HepG2 (cell line): ENCODE results near the gene CBX2. TPM values are rescaled to one million over a fixed set of nuclear protein-coding genes. Genes with fewer than 3 reads are reported as not detected.

ENCODE experiments used
- ATAC-seq: fragments of 200-7000 bp; cut with Tn5 transposase; 3 replicates; pipeline ENCODE4 v1.9.1; 2020; ENCODE audit warnings: mild to moderate bottlenecking, moderate library complexity
- BruUV-seq: library from RNA; stranded (reverse); fragments of 400-500 nt; replicated peaks from 2 replicates; lab custom pipeline; 2021; lab: Mats Ljungman, UMichigan
- CTCF ChIA-PET: fragments of 300-600 bp; formaldehyde crosslinking; extraction: SDS; loops from one replicate; lab custom pipeline; 2021; ENCODE audit warnings: low total read pairs, inconsistent platforms, low intra/inter-chr PET ratio; lab: Yijun Ruan, JAX
- POLR2A ChIA-PET: fragments of 350-600 bp; sonication (Branson Sonifier 250); formaldehyde crosslinking; loops from one replicate; lab custom pipeline; 2020; ENCODE audit warnings: antibody characterized with exemption, inconsistent platforms; lab: Yijun Ruan, JAX
- DNase-seq: peaks from one replicate; pipeline ENCODE4 v3.0.0-alpha.2; 2015; ENCODE audit warnings: low spot score
- FAIRE-seq: peaks from 3 replicates; lab custom pipeline; 2011; peaks lifted over from hg19 to GRCh38; lab: Jason Lieb, UNC
- H2AFZ ChIP-seq: one replicate; pipeline ENCODE4 v1.6.1; 2011; ENCODE audit warnings: low read length, inconsistent platforms
- H3K27ac ChIP-seq: fragments of 300-600 bp; 3 replicates; pipeline ENCODE4 v1.8.0; 2011; ENCODE audit warnings: mixed run types, mild to moderate bottlenecking, mixed read lengths, low read length, inconsistent platforms; ENCODE audit not compliant: insufficient read depth; ENCODE audit errors: extremely low read length
- H3K27me3 ChIP-seq, 2 experiments: fragments of 200-600 bp in 1 of 2; 2 replicates in 1 of 2; 3 replicates in 1 of 2; pipeline versions ENCODE4 v1.6.0 to v1.8.0; 2011; ENCODE audit warnings: low read length in 2 of 2, mild to moderate bottlenecking in 2 of 2, moderate library complexity in 2 of 2, inconsistent platforms in 1 of 2; ENCODE audit not compliant: insufficient read depth in 2 of 2, control insufficient read depth in 1 of 2
- H3K36me3 ChIP-seq, 2 experiments: fragments of 200-600 bp in 1 of 2; replicated peaks in 1 of 2; 2 replicates in 1 of 2; 3 replicates in 1 of 2; pipeline versions ENCODE4 v1.5.1 to v1.8.0; 2011; ENCODE audit warnings: low read length in 2 of 2, inconsistent platforms in 1 of 2; ENCODE audit not compliant: insufficient read depth in 2 of 2, control insufficient read depth in 1 of 2
- H3K4me1 ChIP-seq: 2 replicates; pipeline ENCODE4 v1.5.1; 2012; ENCODE audit warnings: low read length, inconsistent platforms; ENCODE audit not compliant: insufficient read depth
- H3K4me2 ChIP-seq: 2 replicates; pipeline ENCODE4 v1.6.0; 2011; ENCODE audit warnings: low read depth, low read length, inconsistent platforms
- H3K4me3 ChIP-seq, 3 experiments: fragments of 200-600 bp in 1 of 3; sonication (generic), shearing (Covaris generic) in 1 of 3; replicated peaks in 1 of 3; 2 replicates each; pipeline ENCODE4 v1.5.1; 2011 to 2016; ENCODE audit warnings: low read length in 3 of 3, inconsistent platforms in 2 of 3, low read depth in 2 of 3, mild to moderate bottlenecking in 2 of 3, control low read depth in 1 of 3, mixed read lengths in 1 of 3; ENCODE audit not compliant: insufficient read depth in 1 of 3
- H3K79me2 ChIP-seq: one replicate; pipeline ENCODE4 v1.6.1; 2011; ENCODE audit warnings: low read length, inconsistent platforms; ENCODE audit not compliant: insufficient read depth
- H3K9ac ChIP-seq: 2 replicates; pipeline ENCODE4 v1.6.0; 2011; ENCODE audit warnings: mild to moderate bottlenecking, low read depth, low read length, inconsistent platforms; ENCODE audit not compliant: insufficient read depth
- H3K9me3 ChIP-seq: 2 replicates; pipeline ENCODE4 v1.5.1; 2012; ENCODE audit warnings: mild to moderate bottlenecking, low read length
- H4K20me1 ChIP-seq: 2 replicates; pipeline ENCODE4 v1.6.0; 2011; ENCODE audit warnings: inconsistent platforms, mild to moderate bottlenecking, low read length, moderate library complexity; ENCODE audit not compliant: insufficient read depth
- AGO2 ChIP-seq: fragments of 200-400 bp; formaldehyde crosslinking; optimal IDR thresholded peaks from 2 replicates; pipeline ENCODE3; 2017; ENCODE audit warnings: mild to moderate bottlenecking, low read depth, low read length, moderate library complexity
- EZH2 ChIP-seq: conservative IDR thresholded peaks from 2 replicates; pipeline ENCODE4 v1.6.1; 2012; ENCODE audit warnings: mild to moderate bottlenecking, low read depth, low read length, moderate library complexity
- PHF20 ChIP-seq: sonication (generic); formaldehyde crosslinking; IDR thresholded peaks from 2 replicates; pipeline ENCODE4 v1.5.0; 2020; ENCODE audit warnings: mild to moderate bottlenecking, missing genetic modification reagents
- SMC3 ChIP-seq: IDR thresholded peaks from 2 replicates; pipeline ENCODE4 v1.6.1; 2011; ENCODE audit warnings: low read length, improper control_type of control experiment
- ZNF615 ChIP-seq: sonication (generic); formaldehyde crosslinking; IDR thresholded peaks from 2 replicates; pipeline ENCODE4 v1.5.0; 2020; ENCODE audit warnings: mild to moderate bottlenecking, missing genetic modification reagents, borderline replicate concordance
- ZNF768 ChIP-seq: sonication (generic); formaldehyde crosslinking; IDR thresholded peaks from 2 replicates; pipeline ENCODE4 v1.4.0; 2020; ENCODE audit warnings: missing genetic modification reagents
- WGBS: methylation state at CpG from one replicate; pipeline ENCODE4 v1.1.6; 2017; ENCODE audit warnings: low lambda C conversion rate; 5-methylcytosine and 5-hydroxymethylcytosine counted together
- in situ Hi-C: cut with HindIII; loops from 2 replicates; pipeline ENCODE4 v1.10.0; 2017; ENCODE audit warnings: low pct_unique_long_range_greater_than_20kb; ENCODE audit not compliant: extremely low pct_ligation_motif_present
- intact Hi-C: fragments of 100-400 bp; cut with micrococcal nuclease; formaldehyde crosslinking; loops from one replicate; pipeline ENCODE4 v1.10.0; 2022; ENCODE audit not compliant: unreplicated experiment
- polyA plus RNA-seq, 8 experiments: library from polyadenylated mRNA; depleted of rRNA in 3 of 8; stranded (reverse) in 7 of 8; unstranded in 1 of 8; fragments of >200 nt; fragmentation: Illumina TruSeq in 4 of 8; extraction: Trizol in 4 of 8; gene quantifications; 2 replicates each; pipeline versions ENCODE4 v1.2.1 to v1.2.3, GENCODE V29; 2011 to 2016; ENCODE audit warnings: low read depth in 4 of 8, missing spikeins in 1 of 8, mixed read lengths in 1 of 8; ENCODE audit not compliant: insufficient read depth in 1 of 8
- total RNA-seq, 5 experiments: library from RNA; depleted of rRNA; stranded (reverse); fragments of >200 nt; fragmentation: Illumina TruSeq; extraction: Trizol; gene quantifications; 2 replicates each; pipeline ENCODE4 v1.2.3, GENCODE V29; 2016; ENCODE audit warnings: low read depth in 1 of 5
- TF ChIP-seq, protein P1 (sequence below): sonication (generic); formaldehyde crosslinking; IDR thresholded peaks from 2 replicates; pipeline ENCODE4 v1.8.0; 2022; ENCODE audit warnings: missing genetic modification reagents, mild to moderate bottlenecking, borderline replicate concordance
- TF ChIP-seq, protein P2 (sequence below): sonication (generic); formaldehyde crosslinking; IDR thresholded peaks from 2 replicates; pipeline ENCODE4 v1.4.0; 2020; ENCODE audit warnings: mild to moderate bottlenecking, missing genetic modification reagents

CBX2 gene
- total and polyA plus RNA-seq, 2 of the 13 experiments (the other 11 are each of a cell fraction or from before 2014, with no cell fraction given): 14.5 to 31.1 TPM

DNA sequence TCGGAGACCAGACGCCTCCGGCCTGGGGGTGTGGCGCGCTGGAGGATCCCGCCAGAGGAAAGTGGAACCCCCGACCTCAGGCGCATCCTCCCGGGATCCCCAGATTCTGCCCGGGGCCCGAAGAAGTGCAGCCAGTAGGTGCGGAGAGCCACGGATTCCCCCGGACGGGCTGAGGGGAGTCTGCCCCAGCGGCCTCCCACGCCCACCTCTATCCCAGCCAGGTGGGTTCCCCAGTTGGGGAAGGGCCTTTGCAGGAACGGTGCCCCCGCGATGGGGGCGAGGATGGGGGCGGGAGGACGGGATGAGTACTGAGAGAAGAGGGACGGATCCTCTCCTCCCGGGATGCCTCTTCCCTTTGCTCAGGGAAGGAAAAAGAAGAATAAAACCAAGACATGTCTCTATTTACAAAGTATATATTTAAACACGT, 13.8 kb downstream of the CBX2 start:
- no peaks in the 10 kb centered on the region for H4K20me1 ChIP-seq
- CTCF ChIA-PET: no interaction called here
- peaks cover 10% of the 10 kb centered on the region for H3K79me2 ChIP-seq
- peaks cover 18 to 48% of the 10 kb centered on the region in 2 experiments for H3K27me3 ChIP-seq
- intact Hi-C loops (no loop called here), in situ Hi-C loops (no loop called here)
- no TSS peak for BruUV-seq
- H3K27ac ChIP-seq: no peak overlapping the region
- H3K36me3 ChIP-seq: peaks cover 5 to 9% of the 10 kb centered on the region in 2 experiments; a peak in 4 of 5 replicates
- 28% methylated on average over 24 of the region's 26 CpGs for WGBS
- no peak overlapping the region for H2AFZ ChIP-seq
- no peak for DNase-seq
- H3K9me3 ChIP-seq: no peaks in the 10 kb centered on the region
- H3K4me1 ChIP-seq: peaks cover 55% of the 10 kb centered on the region
- no peak overlapping the region for H3K9ac ChIP-seq
- TF ChIP-seq EZH2 (peak; percentile 96), ZNF615 (no peak), PHF20 (CRISPR knock-in tag) (no peak), ZNF768 (CRISPR knock-in tag) (0 out of 2 replicates have a peak, but pooled peaks have one; percentile 11), AGO2 (peak; percentile 59), SMC3 (no peak)
- TF ChIP-seq, protein P1, sequence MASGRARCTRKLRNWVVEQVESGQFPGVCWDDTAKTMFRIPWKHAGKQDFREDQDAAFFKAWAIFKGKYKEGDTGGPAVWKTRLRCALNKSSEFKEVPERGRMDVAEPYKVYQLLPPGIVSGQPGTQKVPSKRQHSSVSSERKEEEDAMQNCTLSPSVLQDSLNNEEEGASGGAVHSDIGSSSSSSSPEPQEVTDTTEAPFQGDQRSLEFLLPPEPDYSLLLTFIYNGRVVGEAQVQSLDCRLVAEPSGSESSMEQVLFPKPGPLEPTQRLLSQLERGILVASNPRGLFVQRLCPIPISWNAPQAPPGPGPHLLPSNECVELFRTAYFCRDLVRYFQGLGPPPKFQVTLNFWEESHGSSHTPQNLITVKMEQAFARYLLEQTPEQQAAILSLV (CRISPR knock-in tag): no peak
- TF ChIP-seq, protein P2, sequence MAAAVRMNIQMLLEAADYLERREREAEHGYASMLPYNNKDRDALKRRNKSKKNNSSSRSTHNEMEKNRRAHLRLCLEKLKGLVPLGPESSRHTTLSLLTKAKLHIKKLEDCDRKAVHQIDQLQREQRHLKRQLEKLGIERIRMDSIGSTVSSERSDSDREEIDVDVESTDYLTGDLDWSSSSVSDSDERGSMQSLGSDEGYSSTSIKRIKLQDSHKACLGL (CRISPR knock-in tag): no peak
- TF ChIP-seq, all 625 proteins: peak for 3
- ATAC-seq (no peak), FAIRE-seq (no peak)
- POLR2A ChIA-PET: interaction anchor here (1.4 kb wide), 1 partner anchor 48 kb away, joined by 4 read pairs; the partner anchor contains the start of gene CBX4
- peak overlapping the region in 1 of 3 experiments; percentile 54; a peak in 1 of 6 replicates for H3K4me3 ChIP-seq
- H3K4me2 ChIP-seq: peak overlapping the region; percentile 49
